HepG2 (cell line): ENCODE results near the gene DLL3. TPM values are rescaled to one million over a fixed set of nuclear protein-coding genes. Genes with fewer than 3 reads are reported as not detected.

Source experiments
- ATAC-seq: fragments of 200-7000 bp; cut with Tn5 transposase; 3 replicates; pipeline ENCODE4 v1.9.1; 2020; ENCODE audit warnings: mild to moderate bottlenecking, moderate library complexity
- BruUV-seq: library from RNA; stranded (reverse); fragments of 400-500 nt; replicated peaks from 2 replicates; lab custom pipeline; 2021; lab: Mats Ljungman, UMichigan
- CTCF ChIA-PET: fragments of 300-600 bp; formaldehyde crosslinking; extraction: SDS; loops from one replicate; lab custom pipeline; 2021; ENCODE audit warnings: low total read pairs, inconsistent platforms, low intra/inter-chr PET ratio; lab: Yijun Ruan, JAX
- POLR2A ChIA-PET: fragments of 350-600 bp; sonication (Branson Sonifier 250); formaldehyde crosslinking; loops from one replicate; lab custom pipeline; 2020; ENCODE audit warnings: antibody characterized with exemption, inconsistent platforms; lab: Yijun Ruan, JAX
- DNase-seq: peaks from one replicate; pipeline ENCODE4 v3.0.0-alpha.2; 2015; ENCODE audit warnings: low spot score
- FAIRE-seq: peaks from 3 replicates; lab custom pipeline; 2011; peaks lifted over from hg19 to GRCh38; lab: Jason Lieb, UNC
- H2AFZ ChIP-seq: one replicate; pipeline ENCODE4 v1.6.1; 2011; ENCODE audit warnings: low read length, inconsistent platforms
- H3K27ac ChIP-seq: fragments of 300-600 bp; 3 replicates; pipeline ENCODE4 v1.8.0; 2011; ENCODE audit warnings: mixed run types, mild to moderate bottlenecking, mixed read lengths, low read length, inconsistent platforms; ENCODE audit not compliant: insufficient read depth; ENCODE audit errors: extremely low read length
- H3K27me3 ChIP-seq, 2 experiments: fragments of 200-600 bp in 1 of 2; 2 replicates in 1 of 2; 3 replicates in 1 of 2; pipeline versions ENCODE4 v1.6.0 to v1.8.0; 2011; ENCODE audit warnings: low read length in 2 of 2, mild to moderate bottlenecking in 2 of 2, moderate library complexity in 2 of 2, inconsistent platforms in 1 of 2; ENCODE audit not compliant: insufficient read depth in 2 of 2, control insufficient read depth in 1 of 2
- H3K36me3 ChIP-seq, 2 experiments: fragments of 200-600 bp in 1 of 2; replicated peaks in 1 of 2; 2 replicates in 1 of 2; 3 replicates in 1 of 2; pipeline versions ENCODE4 v1.5.1 to v1.8.0; 2011; ENCODE audit warnings: low read length in 2 of 2, inconsistent platforms in 1 of 2; ENCODE audit not compliant: insufficient read depth in 2 of 2, control insufficient read depth in 1 of 2
- H3K4me1 ChIP-seq: 2 replicates; pipeline ENCODE4 v1.5.1; 2012; ENCODE audit warnings: low read length, inconsistent platforms; ENCODE audit not compliant: insufficient read depth
- H3K4me2 ChIP-seq: 2 replicates; pipeline ENCODE4 v1.6.0; 2011; ENCODE audit warnings: low read depth, low read length, inconsistent platforms
- H3K4me3 ChIP-seq, 3 experiments: fragments of 200-600 bp in 1 of 3; sonication (generic), shearing (Covaris generic) in 1 of 3; replicated peaks in 1 of 3; 2 replicates each; pipeline ENCODE4 v1.5.1; 2011 to 2016; ENCODE audit warnings: low read length in 3 of 3, inconsistent platforms in 2 of 3, low read depth in 2 of 3, mild to moderate bottlenecking in 2 of 3, control low read depth in 1 of 3, mixed read lengths in 1 of 3; ENCODE audit not compliant: insufficient read depth in 1 of 3
- H3K79me2 ChIP-seq: one replicate; pipeline ENCODE4 v1.6.1; 2011; ENCODE audit warnings: low read length, inconsistent platforms; ENCODE audit not compliant: insufficient read depth
- H3K9ac ChIP-seq: 2 replicates; pipeline ENCODE4 v1.6.0; 2011; ENCODE audit warnings: mild to moderate bottlenecking, low read depth, low read length, inconsistent platforms; ENCODE audit not compliant: insufficient read depth
- H3K9me3 ChIP-seq: 2 replicates; pipeline ENCODE4 v1.5.1; 2012; ENCODE audit warnings: mild to moderate bottlenecking, low read length
- H4K20me1 ChIP-seq: 2 replicates; pipeline ENCODE4 v1.6.0; 2011; ENCODE audit warnings: inconsistent platforms, mild to moderate bottlenecking, low read length, moderate library complexity; ENCODE audit not compliant: insufficient read depth
- ATF3 ChIP-seq: sonication (generic); formaldehyde crosslinking; IDR thresholded peaks from 2 replicates; pipeline ENCODE4 v1.4.0; 2020; ENCODE audit warnings: missing genetic modification reagents
- CREBL2 ChIP-seq: sonication (generic); formaldehyde crosslinking; IDR thresholded peaks from 2 replicates; pipeline ENCODE4 v1.8.1; 2023; ENCODE audit warnings: missing genetic modification reagents, mild to moderate bottlenecking, borderline replicate concordance
- HMG20B ChIP-seq: conservative IDR thresholded peaks from 2 replicates; pipeline ENCODE4 v1.6.1; 2016; ENCODE audit warnings: missing genetic modification reagents, missing compliant biosample characterization
- HMGA1 ChIP-seq: sonication (generic); formaldehyde crosslinking; conservative IDR thresholded peaks from 2 replicates; pipeline ENCODE4 v1.4.0; 2020; ENCODE audit warnings: missing genetic modification reagents
- KAT8 ChIP-seq: IDR thresholded peaks from 2 replicates; pipeline ENCODE4 v1.6.1; 2016; ENCODE audit warnings: missing genetic modification reagents, missing compliant biosample characterization
- MAFK ChIP-seq, 2 experiments: IDR thresholded peaks in 1 of 2; conservative IDR thresholded peaks in 1 of 2; 2 replicates each; pipeline ENCODE4 v1.6.1; 2011; ENCODE audit warnings: improper control_type of control experiment in 2 of 2, low read length in 2 of 2
- NCOA1 ChIP-seq: sonication (generic); formaldehyde crosslinking; IDR thresholded peaks from 2 replicates; pipeline ENCODE4 v1.9.0; 2021; ENCODE audit warnings: missing genetic modification reagents
- PHF5A ChIP-seq: IDR thresholded peaks from one replicate; pipeline ENCODE4 v1.6.1; 2018; ENCODE audit warnings: low read depth, missing genetic modification reagents; ENCODE audit not compliant: unreplicated experiment
- PRDM4 ChIP-seq: sonication (generic); formaldehyde crosslinking; IDR thresholded peaks from 2 replicates; pipeline ENCODE4 v1.9.0; 2021; ENCODE audit warnings: missing genetic modification reagents, borderline replicate concordance
- TEF ChIP-seq: sonication (generic); formaldehyde crosslinking; IDR thresholded peaks from 2 replicates; pipeline ENCODE4 v1.5.0; 2020; ENCODE audit warnings: missing genetic modification reagents
- USF2 ChIP-seq, 2 experiments: sonication (generic) in 1 of 2; formaldehyde crosslinking in 1 of 2; IDR thresholded peaks; 2 replicates each; pipeline versions ENCODE4 v1.5.1 to v1.6.1; 2011 to 2020; ENCODE audit warnings: borderline replicate concordance in 1 of 2, low read depth in 1 of 2, low read length in 1 of 2, mild to moderate bottlenecking in 1 of 2, missing genetic modification reagents in 1 of 2, moderate library complexity in 1 of 2
- WIZ ChIP-seq: sonication (generic); formaldehyde crosslinking; IDR thresholded peaks from 2 replicates; pipeline ENCODE4 v1.5.1; 2020; ENCODE audit warnings: mild to moderate bottlenecking, missing genetic modification reagents
- ZBTB42 ChIP-seq: sonication (generic); formaldehyde crosslinking; IDR thresholded peaks from 2 replicates; pipeline ENCODE4 v1.5.0; 2020; ENCODE audit warnings: mild to moderate bottlenecking, missing genetic modification reagents
- ZNF101 ChIP-seq: sonication (generic); formaldehyde crosslinking; IDR thresholded peaks from 2 replicates; pipeline ENCODE4 v1.4.0; 2020; ENCODE audit warnings: mild to moderate bottlenecking, low read depth, missing genetic modification reagents, borderline replicate concordance
- ZNF598 ChIP-seq: sonication (generic); formaldehyde crosslinking; IDR thresholded peaks from 2 replicates; pipeline ENCODE4 v1.5.1; 2020; ENCODE audit warnings: mild to moderate bottlenecking, missing genetic modification reagents, borderline replicate concordance
- ZNF709 ChIP-seq: sonication (generic); formaldehyde crosslinking; IDR thresholded peaks from 2 replicates; pipeline ENCODE4 v1.5.0; 2020; ENCODE audit warnings: mild to moderate bottlenecking, missing genetic modification reagents
- ZNF777 ChIP-seq: sonication (generic); formaldehyde crosslinking; IDR thresholded peaks from 2 replicates; pipeline ENCODE4 v1.4.0; 2020; ENCODE audit warnings: missing genetic modification reagents
- ZNF816 ChIP-seq: sonication (generic); formaldehyde crosslinking; IDR thresholded peaks from 2 replicates; pipeline ENCODE4 v1.8.0; 2022; ENCODE audit warnings: missing genetic modification reagents, mild to moderate bottlenecking, borderline replicate concordance
- WGBS: methylation state at CpG from one replicate; pipeline ENCODE4 v1.1.6; 2017; ENCODE audit warnings: low lambda C conversion rate; 5-methylcytosine and 5-hydroxymethylcytosine counted together
- in situ Hi-C: cut with HindIII; loops from 2 replicates; pipeline ENCODE4 v1.10.0; 2017; ENCODE audit warnings: low pct_unique_long_range_greater_than_20kb; ENCODE audit not compliant: extremely low pct_ligation_motif_present
- intact Hi-C: fragments of 100-400 bp; cut with micrococcal nuclease; formaldehyde crosslinking; loops from one replicate; pipeline ENCODE4 v1.10.0; 2022; ENCODE audit not compliant: unreplicated experiment
- polyA plus RNA-seq, 8 experiments: library from polyadenylated mRNA; depleted of rRNA in 3 of 8; stranded (reverse) in 7 of 8; unstranded in 1 of 8; fragments of >200 nt; fragmentation: Illumina TruSeq in 4 of 8; extraction: Trizol in 4 of 8; gene quantifications; 2 replicates each; pipeline versions ENCODE4 v1.2.1 to v1.2.3, GENCODE V29; 2011 to 2016; ENCODE audit warnings: low read depth in 4 of 8, missing spikeins in 1 of 8, mixed read lengths in 1 of 8; ENCODE audit not compliant: insufficient read depth in 1 of 8
- total RNA-seq, 5 experiments: library from RNA; depleted of rRNA; stranded (reverse); fragments of >200 nt; fragmentation: Illumina TruSeq; extraction: Trizol; gene quantifications; 2 replicates each; pipeline ENCODE4 v1.2.3, GENCODE V29; 2016; ENCODE audit warnings: low read depth in 1 of 5

DLL3 gene
- total and polyA plus RNA-seq, 2 of the 13 experiments (the other 11 are each of a cell fraction or from before 2014, with no cell fraction given), result 0.35 to 0.55 TPM

- DNase-seq (no peak), FAIRE-seq (no peak), ATAC-seq (no peak)
- intact Hi-C loops (no loop called here), in situ Hi-C loops (no loop called here)
- 38% methylated on average over 24 of the region's 24 CpGs for WGBS
- BruUV-seq, result no TSS peak
- ChIA-PET CTCF (no interaction called here), POLR2A (interaction anchor here (1.6 kb wide), 1 partner anchor 63 kb away, joined by 3 read pairs; the partner anchor contains the start of gene SUPT5H)
- Histone ChIP-seq H3K27me3 (peaks cover 16 to 53% of the 10 kb centered on the region in 2 experiments), H3K9ac (no peak overlapping the region), H3K27ac (no peak overlapping the region), H4K20me1 (no peaks in the 10 kb centered on the region), H3K4me2 (peak overlapping the region; percentile 70), H3K9me3 (no peaks in the 10 kb centered on the region), H3K79me2 (no peaks in the 10 kb centered on the region), H3K4me1 (peaks cover 25% of the 10 kb centered on the region), H3K4me3 (peak overlapping the region in 2 of 3 experiments; percentile 56 to 68; a peak in 4 of 6 replicates), H2AFZ (no peak overlapping the region), H3K36me3 (no peaks in the 10 kb centered on the region)
- no peak for TF ChIP-seq KAT8
- no peak for TF ChIP-seq HMGA1 (CRISPR knock-in tag)
- no peak for TF ChIP-seq ZNF816 (CRISPR knock-in tag)
- no peak for TF ChIP-seq TEF (CRISPR knock-in tag)
- TF ChIP-seq PRDM4 (CRISPR knock-in tag), result no peak
- no peak for TF ChIP-seq PHF5A (CRISPR knock-in tag)
- TF ChIP-seq USF2 (IDR thresholded peaks at IDR 0.05; ENCODE audit: low read depth, low read length), result no peak
- no peak for TF ChIP-seq USF2 (CRISPR knock-in tag; IDR thresholded peaks at IDR 0.05; ENCODE audit: borderline replicate concordance)
- TF ChIP-seq MAFK (conservative IDR thresholded peaks at IDR 0.05 in 1 of 2, IDR thresholded peaks at IDR 0.05 in 1 of 2; ENCODE audit: low read length in 2 of 2), result no peak
- TF ChIP-seq ZNF598 (CRISPR knock-in tag), result 0 out of 2 replicates have a peak, but pooled peaks have one; percentile 31
- no peak for TF ChIP-seq WIZ (CRISPR knock-in tag)
- TF ChIP-seq CREBL2 (CRISPR knock-in tag), result no peak
- no peak for TF ChIP-seq ZNF777 (CRISPR knock-in tag)
- no peak for TF ChIP-seq ZNF101 (CRISPR knock-in tag)
- TF ChIP-seq ATF3, result no peak
- TF ChIP-seq NCOA1, result no peak
- no peak for TF ChIP-seq ZBTB42 (CRISPR knock-in tag)
- no peak for TF ChIP-seq HMG20B (CRISPR knock-in tag)
- TF ChIP-seq ZNF709, result 0 out of 2 replicates have a peak, but pooled peaks have one; percentile 13
Measured at GRCh38 chr19:39507715-39508364, 9.1 kb downstream of the DLL3 start.
